Measurements from ENCODE around the gene TXK.

Gene TXK

GRCh38 chr4:48103483-48104139 lies 30.4 kb downstream of the TXK start:
- DNase-seq (ENCODE audit: low read depth, low spot score), result no peak

GRCh38 chr4:48102303-48102702 lies 31.7 kb downstream of the TXK start:
- DNase-seq (ENCODE audit: low read depth, low spot score), result no peak

GRCh38 chr4:48100256-48100655 lies 33.8 kb downstream of the TXK start:
- DNase-seq (ENCODE audit: low read depth, low spot score), result no peak

GRCh38 chr4:48095441-48095840 lies 38.6 kb downstream of the TXK start:
- DNase-seq (ENCODE audit: low read depth, low spot score), result no peak

GRCh38 chr4:48093991-48094416 lies 40.0 kb downstream of the TXK start:
- DNase-seq (ENCODE audit: low read depth, low spot score), result no peak

GRCh38 chr4:48090621-48091020 lies 43.4 kb downstream of the TXK start:
- DNase-seq (ENCODE audit: low read depth, low spot score), result no peak

- no peak for DNase-seq (ENCODE audit: low read depth, low spot score)
These were observed 48.0 kb downstream of the TXK start for GRCh38 chr4:48085821-48086589.

GRCh38 chr4:48082956-48083355 lies 51.1 kb downstream of the TXK start:
- DNase-seq (ENCODE audit: low read depth, low spot score), result no peak

- DNase-seq (ENCODE audit: low read depth, low spot score), result no peak
These were observed 52.9 kb downstream of the TXK start for GRCh38 chr4:48081196-48081595.

GRCh38 chr4:48079972-48080391 lies 54.1 kb downstream of the TXK start:
- no peak for DNase-seq (ENCODE audit: low read depth, low spot score)

GRCh38 chr4:48078862-48079655 lies 55.0 kb downstream of the TXK start:
- DNase-seq (ENCODE audit: low read depth, low spot score), result no peak

GRCh38 chr4:48078425-48078824 lies 55.6 kb downstream of the TXK start:
- DNase-seq (ENCODE audit: low read depth, low spot score), result no peak

GRCh38 chr4:48074657-48075056 lies 59.4 kb downstream of the TXK start:
- no peak for DNase-seq (ENCODE audit: low read depth, low spot score)

- no peak for DNase-seq (ENCODE audit: low read depth, low spot score)
These were observed 60.4 kb downstream of the TXK start for GRCh38 chr4:48073567-48074103.

- no peak for DNase-seq (ENCODE audit: low read depth, low spot score)
These were observed 62.9 kb downstream of the TXK start for GRCh38 chr4:48071191-48071590.

GRCh38 chr4:48069026-48069425 lies 65.0 kb downstream of the TXK start:
- DNase-seq (ENCODE audit: low read depth, low spot score), result no peak

- DNase-seq (ENCODE audit: low read depth, low spot score), result no peak
These were observed 65.9 kb downstream of the TXK start for GRCh38 chr4:48068182-48068581.

GRCh38 chr4:48067536-48067935 lies 66.5 kb downstream of the TXK start:
- no peak for DNase-seq (ENCODE audit: low read depth, low spot score)

GRCh38 chr4:48065587-48066052 lies 68.4 kb downstream of the TXK start:
- no peak for DNase-seq (ENCODE audit: low read depth, low spot score)

- DNase-seq (ENCODE audit: low read depth, low spot score), result no peak
These were observed 69.7 kb downstream of the TXK start for GRCh38 chr4:48064349-48064748.

- no peak for DNase-seq (ENCODE audit: low read depth, low spot score)
These were observed 75.2 kb downstream of the TXK start for GRCh38 chr4:48058617-48059530.

Data from activated CD4-positive, CD25-positive, alpha-beta regulatory T cell treated with anti-CD3 and anti-CD28 coated beads, Interleukin-2, amount 50 U/mL, for 16 hours (primary cell).